Left forelimb (tissue), 1 donor: ENCODE results near the gene CWH43.
A peak's percentile ranks its signal among the peaks of the same experiment; 100 is the strongest.
"Not testable (repeated sequence)": the region's sequence is repeated elsewhere in the genome, so short reads cannot be mapped to it uniquely, and the experiment has no call there.

Experiments
- DNase-seq: peaks from one replicate; pipeline ENCODE4 v3.0.0-alpha.2; 2018; ENCODE audit warnings: low spot score

Gene CWH43

GRCh38 chr4:48985976-48986653 is at the start of gene CWH43:
Gene CWH43, plus strand, starts transcription at chr4:48986275. Its CDS starts 155 bp downstream, at chr4:48986430.
- DNase-seq = no peak

GRCh38 chr4:48937033-48937432 is 49.0 kb upstream of the CWH43 start:
- no peak for DNase-seq

- no peak for DNase-seq
These were observed 47.2 kb upstream of the CWH43 start for GRCh38 chr4:48938831-48939230.

- DNase-seq = no peak
These were observed 46.3 kb upstream of the CWH43 start for GRCh38 chr4:48939785-48940184.

- DNase-seq = no peak
These were observed 42.7 kb upstream of the CWH43 start for GRCh38 chr4:48943387-48943786.

- DNase-seq = no peak
These were observed 41.8 kb upstream of the CWH43 start for GRCh38 chr4:48944252-48944651.

GRCh38 chr4:48944756-48945241 is 41.3 kb upstream of the CWH43 start:
- no peak for DNase-seq

GRCh38 chr4:48945981-48946380 is 40.1 kb upstream of the CWH43 start:
- DNase-seq = no peak

- DNase-seq = no peak
These were observed 38.3 kb upstream of the CWH43 start for GRCh38 chr4:48947731-48948130.

- no peak for DNase-seq
These were observed 37.0 kb upstream of the CWH43 start for GRCh38 chr4:48949086-48949485.

- no peak for DNase-seq
These were observed 36.4 kb upstream of the CWH43 start for GRCh38 chr4:48949518-48950219.

- no peak for DNase-seq
These were observed 31.8 kb upstream of the CWH43 start for GRCh38 chr4:48954314-48954713.

- DNase-seq = not testable (repeated sequence)
These were observed 28.7 kb upstream of the CWH43 start for GRCh38 chr4:48957366-48957765.

- no peak for DNase-seq
These were observed 27.5 kb upstream of the CWH43 start for GRCh38 chr4:48958582-48958981.

- no peak for DNase-seq
These were observed 25.0 kb upstream of the CWH43 start for GRCh38 chr4:48960988-48961635.

- DNase-seq = no peak
These were observed 23.4 kb upstream of the CWH43 start for GRCh38 chr4:48962636-48963035.

- DNase-seq = peak; percentile 67
These were observed 22.9 kb upstream of the CWH43 start for GRCh38 chr4:48963042-48963679.

GRCh38 chr4:48967101-48967500 is 19.0 kb upstream of the CWH43 start:
- DNase-seq = no peak

GRCh38 chr4:48967631-48968030 is 18.4 kb upstream of the CWH43 start:
- DNase-seq = no peak

- no peak for DNase-seq
These were observed 17.3 kb upstream of the CWH43 start for GRCh38 chr4:48968814-48969213.

GRCh38 chr4:48970471-48970921 is 15.6 kb upstream of the CWH43 start:
- DNase-seq = no peak

- no peak for DNase-seq
These were observed 11.0 kb upstream of the CWH43 start for GRCh38 chr4:48974979-48975640.
